HepG2 (cell line): Measurements from ENCODE around the gene RAMP1. TPM values are rescaled to one million over a fixed set of nuclear protein-coding genes. Genes with fewer than 3 reads are reported as not detected.

Experiments
- ATAC-seq: fragments of 200-7000 bp; cut with Tn5 transposase; 3 replicates; pipeline ENCODE4 v1.9.1; 2020; ENCODE audit warnings: mild to moderate bottlenecking, moderate library complexity
- BruUV-seq: library from RNA; stranded (reverse); fragments of 400-500 nt; replicated peaks from 2 replicates; lab custom pipeline; 2021; lab: Mats Ljungman, UMichigan
- CTCF ChIA-PET: fragments of 300-600 bp; formaldehyde crosslinking; extraction: SDS; loops from one replicate; lab custom pipeline; 2021; ENCODE audit warnings: low total read pairs, inconsistent platforms, low intra/inter-chr PET ratio; lab: Yijun Ruan, JAX
- POLR2A ChIA-PET: fragments of 350-600 bp; sonication (Branson Sonifier 250); formaldehyde crosslinking; loops from one replicate; lab custom pipeline; 2020; ENCODE audit warnings: antibody characterized with exemption, inconsistent platforms; lab: Yijun Ruan, JAX
- DNase-seq: peaks from one replicate; pipeline ENCODE4 v3.0.0-alpha.2; 2015; ENCODE audit warnings: low spot score
- FAIRE-seq: peaks from 3 replicates; lab custom pipeline; 2011; peaks lifted over from hg19 to GRCh38; lab: Jason Lieb, UNC
- H2AFZ ChIP-seq: one replicate; pipeline ENCODE4 v1.6.1; 2011; ENCODE audit warnings: low read length, inconsistent platforms
- H3K27ac ChIP-seq: fragments of 300-600 bp; 3 replicates; pipeline ENCODE4 v1.8.0; 2011; ENCODE audit warnings: mixed run types, mild to moderate bottlenecking, mixed read lengths, low read length, inconsistent platforms; ENCODE audit not compliant: insufficient read depth; ENCODE audit errors: extremely low read length
- H3K27me3 ChIP-seq, 2 experiments: fragments of 200-600 bp in 1 of 2; 2 replicates in 1 of 2; 3 replicates in 1 of 2; pipeline versions ENCODE4 v1.6.0 to v1.8.0; 2011; ENCODE audit warnings: low read length in 2 of 2, mild to moderate bottlenecking in 2 of 2, moderate library complexity in 2 of 2, inconsistent platforms in 1 of 2; ENCODE audit not compliant: insufficient read depth in 2 of 2, control insufficient read depth in 1 of 2
- H3K36me3 ChIP-seq, 2 experiments: fragments of 200-600 bp in 1 of 2; replicated peaks in 1 of 2; 2 replicates in 1 of 2; 3 replicates in 1 of 2; pipeline versions ENCODE4 v1.5.1 to v1.8.0; 2011; ENCODE audit warnings: low read length in 2 of 2, inconsistent platforms in 1 of 2; ENCODE audit not compliant: insufficient read depth in 2 of 2, control insufficient read depth in 1 of 2
- H3K4me1 ChIP-seq: 2 replicates; pipeline ENCODE4 v1.5.1; 2012; ENCODE audit warnings: low read length, inconsistent platforms; ENCODE audit not compliant: insufficient read depth
- H3K4me2 ChIP-seq: 2 replicates; pipeline ENCODE4 v1.6.0; 2011; ENCODE audit warnings: low read depth, low read length, inconsistent platforms
- H3K4me3 ChIP-seq, 3 experiments: fragments of 200-600 bp in 1 of 3; sonication (generic), shearing (Covaris generic) in 1 of 3; replicated peaks in 1 of 3; 2 replicates each; pipeline ENCODE4 v1.5.1; 2011 to 2016; ENCODE audit warnings: low read length in 3 of 3, inconsistent platforms in 2 of 3, low read depth in 2 of 3, mild to moderate bottlenecking in 2 of 3, control low read depth in 1 of 3, mixed read lengths in 1 of 3; ENCODE audit not compliant: insufficient read depth in 1 of 3
- H3K79me2 ChIP-seq: one replicate; pipeline ENCODE4 v1.6.1; 2011; ENCODE audit warnings: low read length, inconsistent platforms; ENCODE audit not compliant: insufficient read depth
- H3K9ac ChIP-seq: 2 replicates; pipeline ENCODE4 v1.6.0; 2011; ENCODE audit warnings: mild to moderate bottlenecking, low read depth, low read length, inconsistent platforms; ENCODE audit not compliant: insufficient read depth
- H3K9me3 ChIP-seq: 2 replicates; pipeline ENCODE4 v1.5.1; 2012; ENCODE audit warnings: mild to moderate bottlenecking, low read length
- H4K20me1 ChIP-seq: 2 replicates; pipeline ENCODE4 v1.6.0; 2011; ENCODE audit warnings: inconsistent platforms, mild to moderate bottlenecking, low read length, moderate library complexity; ENCODE audit not compliant: insufficient read depth
- AHR ChIP-seq: IDR thresholded peaks from 2 replicates; pipeline ENCODE4 v1.6.1; 2018; ENCODE audit warnings: missing genetic modification reagents, missing compliant biosample characterization
- KDM1A ChIP-seq: IDR thresholded peaks from 2 replicates; pipeline ENCODE4 v1.6.1; 2016; ENCODE audit warnings: missing compliant biosample characterization
- MIER3 ChIP-seq: IDR thresholded peaks from 2 replicates; pipeline ENCODE4 v1.6.1; 2016; ENCODE audit warnings: missing compliant biosample characterization, borderline replicate concordance
- RFX1 ChIP-seq: fragments of 450-650 bp; IDR thresholded peaks from 2 replicates; pipeline ENCODE4 v1.6.1; 2017
- ZC3H13 ChIP-seq: sonication (generic); formaldehyde crosslinking; IDR thresholded peaks from 2 replicates; pipeline ENCODE4 v1.8.1; 2023; ENCODE audit warnings: mild to moderate bottlenecking, missing genetic modification reagents, moderate library complexity
- ZNF12 ChIP-seq: sonication (generic); formaldehyde crosslinking; IDR thresholded peaks from 2 replicates; pipeline ENCODE4 v1.5.0; 2020; ENCODE audit warnings: missing genetic modification reagents
- ZSCAN25 ChIP-seq: sonication (generic); formaldehyde crosslinking; IDR thresholded peaks from 2 replicates; pipeline ENCODE4 v1.8.0; 2022; ENCODE audit warnings: mild to moderate bottlenecking, missing genetic modification reagents
- WGBS: methylation state at CpG from one replicate; pipeline ENCODE4 v1.1.6; 2017; ENCODE audit warnings: low lambda C conversion rate; 5-methylcytosine and 5-hydroxymethylcytosine counted together
- in situ Hi-C: cut with HindIII; loops from 2 replicates; pipeline ENCODE4 v1.10.0; 2017; ENCODE audit warnings: low pct_unique_long_range_greater_than_20kb; ENCODE audit not compliant: extremely low pct_ligation_motif_present
- intact Hi-C: fragments of 100-400 bp; cut with micrococcal nuclease; formaldehyde crosslinking; loops from one replicate; pipeline ENCODE4 v1.10.0; 2022; ENCODE audit not compliant: unreplicated experiment
- polyA plus RNA-seq, 8 experiments: library from polyadenylated mRNA; depleted of rRNA in 3 of 8; stranded (reverse) in 7 of 8; unstranded in 1 of 8; fragments of >200 nt; fragmentation: Illumina TruSeq in 4 of 8; extraction: Trizol in 4 of 8; gene quantifications; 2 replicates each; pipeline versions ENCODE4 v1.2.1 to v1.2.3, GENCODE V29; 2011 to 2016; ENCODE audit warnings: low read depth in 4 of 8, missing spikeins in 1 of 8, mixed read lengths in 1 of 8; ENCODE audit not compliant: insufficient read depth in 1 of 8
- total RNA-seq, 5 experiments: library from RNA; depleted of rRNA; stranded (reverse); fragments of >200 nt; fragmentation: Illumina TruSeq; extraction: Trizol; gene quantifications; 2 replicates each; pipeline ENCODE4 v1.2.3, GENCODE V29; 2016; ENCODE audit warnings: low read depth in 1 of 5
- TF ChIP-seq, protein P1 (sequence below): sonication (generic); formaldehyde crosslinking; IDR thresholded peaks from 2 replicates; pipeline ENCODE4 v1.4.0; 2020; ENCODE audit warnings: missing genetic modification reagents
- TF ChIP-seq, protein P2 (sequence below): sonication (generic); formaldehyde crosslinking; IDR thresholded peaks from 2 replicates; pipeline ENCODE4 v1.8.0; 2022; ENCODE audit warnings: low read depth, missing genetic modification reagents
- TF ChIP-seq, protein P3 (sequence below): sonication (generic); formaldehyde crosslinking; IDR thresholded peaks from 2 replicates; pipeline ENCODE4 v1.4.0; 2020; ENCODE audit warnings: mild to moderate bottlenecking, missing genetic modification reagents
- TF ChIP-seq, protein P4 (sequence below): IDR thresholded peaks from 2 replicates; pipeline ENCODE4 v1.6.1; 2012; ENCODE audit warnings: inconsistent platforms
- TF ChIP-seq, protein P5 (sequence below): sonication (generic); formaldehyde crosslinking; IDR thresholded peaks from 2 replicates; pipeline ENCODE4 v1.5.0; 2020; ENCODE audit warnings: missing genetic modification reagents

The RAMP1 gene
- total and polyA plus RNA-seq, 2 of the 13 experiments (the other 11 are each of a cell fraction or from before 2014, with no cell fraction given) = 0.29 to 0.61 TPM

DNA sequence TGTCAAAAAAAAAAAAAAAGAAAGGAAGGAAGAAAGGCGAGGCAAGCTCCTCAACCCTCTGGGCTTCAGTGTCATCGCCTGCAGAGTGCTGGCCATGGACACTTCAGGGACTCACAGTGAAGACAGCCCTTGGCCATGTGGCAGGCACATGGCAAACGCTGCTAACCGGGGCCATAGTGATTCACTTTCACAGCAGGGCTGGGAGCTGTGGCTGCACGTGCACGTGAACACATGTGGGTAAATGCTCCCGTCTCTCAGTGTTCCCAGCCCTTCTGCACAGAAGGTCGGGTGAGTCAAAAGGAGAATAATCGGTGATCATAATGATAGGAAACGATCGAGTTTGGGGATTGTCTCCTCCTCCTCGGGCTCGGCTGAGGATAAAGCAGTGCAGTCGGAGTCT is 61.2 kb downstream of the RAMP1 start:
- 21% methylated on average over 13 of the region's 14 CpGs for WGBS
- ATAC-seq (no peak), FAIRE-seq (no peak), DNase-seq (no peak)
- H3K4me2 ChIP-seq = no peak overlapping the region
- H2AFZ ChIP-seq = no peak overlapping the region
- ChIA-PET POLR2A (no interaction called here), CTCF (no interaction called here)
- no peak overlapping the region for H3K9ac ChIP-seq
- no peaks in the 10 kb centered on the region for H4K20me1 ChIP-seq
- BruUV-seq = no TSS peak
- no peaks in the 10 kb centered on the region for H3K79me2 ChIP-seq
- no peak overlapping the region for H3K27ac ChIP-seq
- no peaks in the 10 kb centered on the region for H3K36me3 ChIP-seq
- no peaks in the 10 kb centered on the region for H3K9me3 ChIP-seq
- H3K4me3 ChIP-seq = no peak overlapping the region
- intact Hi-C loops (no loop called here), in situ Hi-C loops (no loop called here)
- peaks cover 8% of the 10 kb centered on the region for H3K4me1 ChIP-seq
- H3K27me3 ChIP-seq = peaks cover 2 to 36% of the 10 kb centered on the region in 2 experiments; a peak in 4 of 5 replicates
- TF ChIP-seq ZC3H13 (CRISPR knock-in tag) (no peak), ZNF12 (no peak), ZSCAN25 (no peak), AHR (CRISPR knock-in tag) (0 out of 2 replicates have a peak, but pooled peaks have one; percentile 35), RFX1 (no peak), KDM1A (no peak), MIER3 (CRISPR knock-in tag) (no peak)
- TF ChIP-seq, protein P1, sequence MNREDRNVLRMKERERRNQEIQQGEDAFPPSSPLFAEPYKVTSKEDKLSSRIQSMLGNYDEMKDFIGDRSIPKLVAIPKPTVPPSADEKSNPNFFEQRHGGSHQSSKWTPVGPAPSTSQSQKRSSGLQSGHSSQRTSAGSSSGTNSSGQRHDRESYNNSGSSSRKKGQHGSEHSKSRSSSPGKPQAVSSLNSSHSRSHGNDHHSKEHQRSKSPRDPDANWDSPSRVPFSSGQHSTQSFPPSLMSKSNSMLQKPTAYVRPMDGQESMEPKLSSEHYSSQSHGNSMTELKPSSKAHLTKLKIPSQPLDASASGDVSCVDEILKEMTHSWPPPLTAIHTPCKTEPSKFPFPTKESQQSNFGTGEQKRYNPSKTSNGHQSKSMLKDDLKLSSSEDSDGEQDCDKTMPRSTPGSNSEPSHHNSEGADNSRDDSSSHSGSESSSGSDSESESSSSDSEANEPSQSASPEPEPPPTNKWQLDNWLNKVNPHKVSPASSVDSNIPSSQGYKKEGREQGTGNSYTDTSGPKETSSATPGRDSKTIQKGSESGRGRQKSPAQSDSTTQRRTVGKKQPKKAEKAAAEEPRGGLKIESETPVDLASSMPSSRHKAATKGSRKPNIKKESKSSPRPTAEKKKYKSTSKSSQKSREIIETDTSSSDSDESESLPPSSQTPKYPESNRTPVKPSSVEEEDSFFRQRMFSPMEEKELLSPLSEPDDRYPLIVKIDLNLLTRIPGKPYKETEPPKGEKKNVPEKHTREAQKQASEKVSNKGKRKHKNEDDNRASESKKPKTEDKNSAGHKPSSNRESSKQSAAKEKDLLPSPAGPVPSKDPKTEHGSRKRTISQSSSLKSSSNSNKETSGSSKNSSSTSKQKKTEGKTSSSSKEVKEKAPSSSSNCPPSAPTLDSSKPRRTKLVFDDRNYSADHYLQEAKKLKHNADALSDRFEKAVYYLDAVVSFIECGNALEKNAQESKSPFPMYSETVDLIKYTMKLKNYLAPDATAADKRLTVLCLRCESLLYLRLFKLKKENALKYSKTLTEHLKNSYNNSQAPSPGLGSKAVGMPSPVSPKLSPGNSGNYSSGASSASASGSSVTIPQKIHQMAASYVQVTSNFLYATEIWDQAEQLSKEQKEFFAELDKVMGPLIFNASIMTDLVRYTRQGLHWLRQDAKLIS = no peak
- TF ChIP-seq, protein P2, sequence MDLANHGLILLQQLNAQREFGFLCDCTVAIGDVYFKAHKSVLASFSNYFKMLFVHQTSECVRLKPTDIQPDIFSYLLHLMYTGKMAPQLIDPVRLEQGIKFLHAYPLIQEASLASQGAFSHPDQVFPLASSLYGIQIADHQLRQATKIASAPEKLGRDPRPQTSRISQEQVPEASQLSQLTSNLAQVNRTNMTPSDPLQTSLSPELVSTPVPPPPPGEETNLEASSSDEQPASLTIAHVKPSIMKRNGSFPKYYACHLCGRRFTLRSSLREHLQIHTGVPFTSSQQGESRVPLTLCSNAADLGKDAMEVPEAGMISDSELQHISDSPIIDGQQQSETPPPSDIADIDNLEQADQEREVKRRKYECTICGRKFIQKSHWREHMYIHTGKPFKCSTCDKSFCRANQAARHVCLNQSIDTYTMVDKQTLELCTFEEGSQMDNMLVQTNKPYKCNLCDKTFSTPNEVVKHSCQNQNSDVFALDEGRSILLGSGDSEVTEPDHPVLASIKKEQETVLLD (CRISPR knock-in tag) = no peak
- TF ChIP-seq, protein P3, sequence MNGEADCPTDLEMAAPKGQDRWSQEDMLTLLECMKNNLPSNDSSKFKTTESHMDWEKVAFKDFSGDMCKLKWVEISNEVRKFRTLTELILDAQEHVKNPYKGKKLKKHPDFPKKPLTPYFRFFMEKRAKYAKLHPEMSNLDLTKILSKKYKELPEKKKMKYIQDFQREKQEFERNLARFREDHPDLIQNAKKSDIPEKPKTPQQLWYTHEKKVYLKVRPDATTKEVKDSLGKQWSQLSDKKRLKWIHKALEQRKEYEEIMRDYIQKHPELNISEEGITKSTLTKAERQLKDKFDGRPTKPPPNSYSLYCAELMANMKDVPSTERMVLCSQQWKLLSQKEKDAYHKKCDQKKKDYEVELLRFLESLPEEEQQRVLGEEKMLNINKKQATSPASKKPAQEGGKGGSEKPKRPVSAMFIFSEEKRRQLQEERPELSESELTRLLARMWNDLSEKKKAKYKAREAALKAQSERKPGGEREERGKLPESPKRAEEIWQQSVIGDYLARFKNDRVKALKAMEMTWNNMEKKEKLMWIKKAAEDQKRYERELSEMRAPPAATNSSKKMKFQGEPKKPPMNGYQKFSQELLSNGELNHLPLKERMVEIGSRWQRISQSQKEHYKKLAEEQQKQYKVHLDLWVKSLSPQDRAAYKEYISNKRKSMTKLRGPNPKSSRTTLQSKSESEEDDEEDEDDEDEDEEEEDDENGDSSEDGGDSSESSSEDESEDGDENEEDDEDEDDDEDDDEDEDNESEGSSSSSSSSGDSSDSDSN = no peak
- TF ChIP-seq, protein P4, sequence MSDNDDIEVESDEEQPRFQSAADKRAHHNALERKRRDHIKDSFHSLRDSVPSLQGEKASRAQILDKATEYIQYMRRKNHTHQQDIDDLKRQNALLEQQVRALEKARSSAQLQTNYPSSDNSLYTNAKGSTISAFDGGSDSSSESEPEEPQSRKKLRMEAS = peak; percentile 59; the same call in 1 of the 2 replicates
- TF ChIP-seq, protein P5, sequence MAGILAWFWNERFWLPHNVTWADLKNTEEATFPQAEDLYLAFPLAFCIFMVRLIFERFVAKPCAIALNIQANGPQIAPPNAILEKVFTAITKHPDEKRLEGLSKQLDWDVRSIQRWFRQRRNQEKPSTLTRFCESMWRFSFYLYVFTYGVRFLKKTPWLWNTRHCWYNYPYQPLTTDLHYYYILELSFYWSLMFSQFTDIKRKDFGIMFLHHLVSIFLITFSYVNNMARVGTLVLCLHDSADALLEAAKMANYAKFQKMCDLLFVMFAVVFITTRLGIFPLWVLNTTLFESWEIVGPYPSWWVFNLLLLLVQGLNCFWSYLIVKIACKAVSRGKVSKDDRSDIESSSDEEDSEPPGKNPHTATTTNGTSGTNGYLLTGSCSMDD = no peak
